Measurements from ENCODE around the gene MYO5B. TPM values are rescaled to one million over a fixed set of nuclear protein-coding genes. Genes with fewer than 3 reads are reported as not detected.

The MYO5B gene
- polyA plus RNA-seq, 2 of the 4 experiments (the other 2 are of a cell fraction), result 6.4 to 18.4 TPM

- no peak overlapping the region for H3K27ac ChIP-seq
- ATAC-seq, result no peak
- TF ChIP-seq MAZ (IDR thresholded peaks at IDR 0.05; ENCODE audit: borderline replicate concordance, low read depth, low read length), result no peak
- no peak for TF ChIP-seq FOSL2 (IDR thresholded peaks at IDR 0.05)
- no peak for TF ChIP-seq FOSL2 (CRISPR knock-in tag; IDR thresholded peaks at IDR 0.05)
- TF ChIP-seq NFE2L2 (conservative IDR thresholded peaks at IDR 0.05; ENCODE audit: low read length), result no peak
- TF ChIP-seq HDAC2 (IDR thresholded peaks at IDR 0.05), result no peak
- no peak for TF ChIP-seq RAD21 (conservative IDR thresholded peaks at IDR 0.05 in 1 of 2, IDR thresholded peaks at IDR 0.05 in 1 of 2)
- TF ChIP-seq EHMT2 (IDR thresholded peaks at IDR 0.05; ENCODE audit: low read depth), result no peak
- no peak for TF ChIP-seq HOXB5 (CRISPR knock-in tag; IDR thresholded peaks at IDR 0.05)
- no peak for TF ChIP-seq CBX8 (IDR thresholded peaks at IDR 0.05)
- TF ChIP-seq FOSB (CRISPR knock-in tag; IDR thresholded peaks at IDR 0.05), result no peak
- TF ChIP-seq E2F6 (IDR thresholded peaks at IDR 0.05; ENCODE audit: borderline replicate concordance, low read depth), result no peak
- TF ChIP-seq JUN (IDR thresholded peaks at IDR 0.05), result no peak
- no peak for TF ChIP-seq ZFP36 (IDR thresholded peaks at IDR 0.05; ENCODE audit: borderline replicate concordance, partially characterized antibody)
- TF ChIP-seq TP53 (CRISPR knock-in tag; IDR thresholded peaks at IDR 0.05), result no peak
- TF ChIP-seq USF2 (IDR thresholded peaks at IDR 0.05), result no peak
- TF ChIP-seq EP300 (IDR thresholded peaks at IDR 0.05), result no peak
- H3K4me2 ChIP-seq, result no peak overlapping the region
- ChIA-PET CTCF (no interaction called here), POLR2A (no interaction called here)
- no peak for FAIRE-seq
- WGBS (ENCODE audit: missing lambda C conversion rate), result 58% methylated on average over 4 of the region's 4 CpGs
- no peak for DNase-seq (ENCODE audit: low read depth in 1 of 2, low spot score in 1 of 2)
- no peak overlapping the region for H3K4me3 ChIP-seq
- H3K4me1 ChIP-seq, result no peaks in the 10 kb centered on the region
- H3K9me3 ChIP-seq, result no peaks in the 10 kb centered on the region
Observed at GRCh38 chr18:49935215-49935614, 259.7 kb downstream of the MYO5B start.

GRCh38 chr18:49934457-49934856 is 260.5 kb downstream of the MYO5B start:
- ATAC-seq (no peak), FAIRE-seq (no peak), DNase-seq (ENCODE audit: low read depth in 1 of 2, low spot score in 1 of 2) (no peak)
- no peak overlapping the region for H3K27ac ChIP-seq
- TF ChIP-seq ATOH8 (CRISPR knock-in tag; IDR thresholded peaks at IDR 0.05; ENCODE audit: low read depth) (no peak), MAFK (IDR thresholded peaks at IDR 0.05; ENCODE audit: partially characterized antibody) (no peak), ESRRA (IDR thresholded peaks at IDR 0.05; ENCODE audit: borderline replicate concordance, low read length) (no peak), FOSB (CRISPR knock-in tag; IDR thresholded peaks at IDR 0.05) (no peak), MYC (IDR thresholded peaks at IDR 0.05; ENCODE audit: borderline replicate concordance, low read length) (no peak), POLR2AphosphoS2 (conservative IDR thresholded peaks at IDR 0.05; ENCODE audit: low read length) (no peak), NR3C1 (IDR thresholded peaks at IDR 0.05) (no peak), CHD2 (IDR thresholded peaks at IDR 0.05; ENCODE audit: low read length, partially characterized antibody) (no peak), E2F6 (IDR thresholded peaks at IDR 0.05; ENCODE audit: borderline replicate concordance, low read depth) (no peak), ZFP36 (IDR thresholded peaks at IDR 0.05; ENCODE audit: borderline replicate concordance, partially characterized antibody) (no peak)
- 55% methylated on average over 2 of the region's 2 CpGs for WGBS (ENCODE audit: missing lambda C conversion rate)
- no peak overlapping the region for H3K4me2 ChIP-seq
- CTCF ChIA-PET, result no interaction called here
- no peaks in the 10 kb centered on the region for H3K4me1 ChIP-seq
- POLR2A ChIA-PET, result no interaction called here
- H3K9me3 ChIP-seq, result no peaks in the 10 kb centered on the region
- H3K4me3 ChIP-seq, result no peak overlapping the region

Data from A549 (cell line).